Spleen (tissue), 7 donors: Measurements from ENCODE around the gene PODXL.

ENCODE experiments used
- POLR2A ChIP-seq, 3 donors: fragments of 450-650 bp; IDR thresholded peaks; one replicate each; pipeline ENCODE4 v1.5.1; 2017; ENCODE audit warnings: antibody characterized with exemption in 3 of 3, mild to moderate bottlenecking in 1 of 3
- POLR2AphosphoS5 ChIP-seq, 3 donors: sonication (generic); formaldehyde crosslinking; IDR thresholded peaks; one replicate each; pipeline ENCODE4 v1.5.1; 2017; ENCODE audit warnings: antibody characterized with exemption in 3 of 3
- TF ChIP-seq, protein P1 (sequence below), 11 experiments: fragments of 200-600 bp in 7 of 11; fragments of 450-650 bp in 4 of 11; sonication (generic) in 4 of 11; IDR thresholded peaks in 8 of 11; conservative IDR thresholded peaks in 3 of 11; 1 replicate in 7 of 11; 2 replicates in 4 of 11; pipeline versions ENCODE4 v1.4.0 to v1.8.0; 2016 to 2021; ENCODE audit warnings: antibody characterized with exemption in 11 of 11, inconsistent platforms in 4 of 11, mild to moderate bottlenecking in 1 of 11
- donor health status: DM: no; HTN: no; CAD: no; lungs with moderate emphysema.
- donor health status: DM: no; HTN: no; CAD: no.
- donor health status: DM: no; HTN: no; CAD: no.

- TF ChIP-seq, protein P1, sequence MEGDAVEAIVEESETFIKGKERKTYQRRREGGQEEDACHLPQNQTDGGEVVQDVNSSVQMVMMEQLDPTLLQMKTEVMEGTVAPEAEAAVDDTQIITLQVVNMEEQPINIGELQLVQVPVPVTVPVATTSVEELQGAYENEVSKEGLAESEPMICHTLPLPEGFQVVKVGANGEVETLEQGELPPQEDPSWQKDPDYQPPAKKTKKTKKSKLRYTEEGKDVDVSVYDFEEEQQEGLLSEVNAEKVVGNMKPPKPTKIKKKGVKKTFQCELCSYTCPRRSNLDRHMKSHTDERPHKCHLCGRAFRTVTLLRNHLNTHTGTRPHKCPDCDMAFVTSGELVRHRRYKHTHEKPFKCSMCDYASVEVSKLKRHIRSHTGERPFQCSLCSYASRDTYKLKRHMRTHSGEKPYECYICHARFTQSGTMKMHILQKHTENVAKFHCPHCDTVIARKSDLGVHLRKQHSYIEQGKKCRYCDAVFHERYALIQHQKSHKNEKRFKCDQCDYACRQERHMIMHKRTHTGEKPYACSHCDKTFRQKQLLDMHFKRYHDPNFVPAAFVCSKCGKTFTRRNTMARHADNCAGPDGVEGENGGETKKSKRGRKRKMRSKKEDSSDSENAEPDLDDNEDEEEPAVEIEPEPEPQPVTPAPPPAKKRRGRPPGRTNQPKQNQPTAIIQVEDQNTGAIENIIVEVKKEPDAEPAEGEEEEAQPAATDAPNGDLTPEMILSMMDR (IDR thresholded peaks at IDR 0.05 in 8 of 11, conservative IDR thresholded peaks at IDR 0.05 in 3 of 11) = no peak
- TF ChIP-seq POLR2AphosphoS5 (IDR thresholded peaks at IDR 0.05) (no peak), POLR2A (IDR thresholded peaks at IDR 0.05) (no peak)
These were observed 97.2 kb downstream of the PODXL start for GRCh38 chr7:131459256-131459655.
